PC-3 (cell line): ENCODE results near the gene SHROOM2.

Source experiments
- EZH2phosphoT487 ChIP-seq: fragments of 300-600 bp; sonication (generic); IDR thresholded peaks from 2 replicates; pipeline ENCODE4 v1.6.1; 2018; ENCODE audit warnings: mild to moderate bottlenecking, antibody characterized with exemption, low read length, borderline replicate concordance
- TF ChIP-seq, protein P1 (sequence below): fragments of 300-600 bp; sonication (generic); conservative IDR thresholded peaks from 2 replicates; pipeline ENCODE4 v1.5.1; 2017; ENCODE audit warnings: antibody characterized with exemption, low read depth, mild to moderate bottlenecking, low read length

DNA sequence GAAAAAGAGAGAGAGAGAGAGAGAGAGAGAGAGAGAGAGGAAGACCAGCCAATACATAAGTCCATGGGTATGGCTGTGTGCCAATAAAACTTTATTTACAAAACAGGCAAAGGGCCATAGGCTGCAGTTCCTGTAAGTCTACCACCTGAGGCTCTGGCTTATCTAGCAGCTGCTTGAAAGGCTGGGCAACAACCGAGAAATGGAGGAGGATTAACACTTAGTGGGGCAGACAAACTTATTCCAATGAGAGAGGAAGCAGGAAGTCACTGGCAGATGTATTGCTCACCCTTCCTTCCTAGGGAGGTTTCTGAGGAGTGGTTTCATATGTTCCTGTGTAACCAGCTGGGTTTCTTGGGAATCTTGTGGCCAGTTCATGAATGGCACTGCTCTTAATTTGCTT is 15.9 kb upstream of the SHROOM2 start:
- TF ChIP-seq, protein P1, sequence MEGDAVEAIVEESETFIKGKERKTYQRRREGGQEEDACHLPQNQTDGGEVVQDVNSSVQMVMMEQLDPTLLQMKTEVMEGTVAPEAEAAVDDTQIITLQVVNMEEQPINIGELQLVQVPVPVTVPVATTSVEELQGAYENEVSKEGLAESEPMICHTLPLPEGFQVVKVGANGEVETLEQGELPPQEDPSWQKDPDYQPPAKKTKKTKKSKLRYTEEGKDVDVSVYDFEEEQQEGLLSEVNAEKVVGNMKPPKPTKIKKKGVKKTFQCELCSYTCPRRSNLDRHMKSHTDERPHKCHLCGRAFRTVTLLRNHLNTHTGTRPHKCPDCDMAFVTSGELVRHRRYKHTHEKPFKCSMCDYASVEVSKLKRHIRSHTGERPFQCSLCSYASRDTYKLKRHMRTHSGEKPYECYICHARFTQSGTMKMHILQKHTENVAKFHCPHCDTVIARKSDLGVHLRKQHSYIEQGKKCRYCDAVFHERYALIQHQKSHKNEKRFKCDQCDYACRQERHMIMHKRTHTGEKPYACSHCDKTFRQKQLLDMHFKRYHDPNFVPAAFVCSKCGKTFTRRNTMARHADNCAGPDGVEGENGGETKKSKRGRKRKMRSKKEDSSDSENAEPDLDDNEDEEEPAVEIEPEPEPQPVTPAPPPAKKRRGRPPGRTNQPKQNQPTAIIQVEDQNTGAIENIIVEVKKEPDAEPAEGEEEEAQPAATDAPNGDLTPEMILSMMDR, result no peak
- no peak for TF ChIP-seq EZH2phosphoT487
